BJ (cell line): ENCODE results near the gene RALGAPA2. TPM values are rescaled to one million over a fixed set of nuclear protein-coding genes. Genes with fewer than 3 reads are reported as not detected.

Experiments
- CTCF ChIA-PET: fragments of 350-600 bp; formaldehyde crosslinking; extraction: SDS; loops from one replicate; lab custom pipeline; 2021; ENCODE audit warnings: antibody characterized with exemption, inconsistent platforms; lab: Yijun Ruan, JAX
- POLR2A ChIA-PET: fragments of 300-600 bp; sonication (Branson Sonifier 250); formaldehyde crosslinking; extraction: SDS; loops from one replicate; lab custom pipeline; 2021; ENCODE audit warnings: antibody characterized with exemption; lab: Charles Lee
- DNase-seq: peaks from one replicate; pipeline ENCODE4 v3.0.0-alpha.2; 2011; ENCODE audit warnings: low read depth
- H3K27me3 ChIP-seq: 2 replicates; pipeline ENCODE4 v1.6.0; 2011; ENCODE audit warnings: low read length; ENCODE audit not compliant: control insufficient read depth, insufficient read depth
- H3K36me3 ChIP-seq: 2 replicates; pipeline ENCODE4 v1.5.1; 2011; ENCODE audit warnings: low read length; ENCODE audit not compliant: control insufficient read depth, insufficient read depth
- H3K4me3 ChIP-seq: 2 replicates; pipeline ENCODE4 v1.5.1; 2011; ENCODE audit warnings: low read depth, mild to moderate bottlenecking, control low read depth, low read length
- polyA plus RNA-seq: library from polyadenylated mRNA; depleted of rRNA; stranded (reverse); fragments of >200 nt; gene quantifications from 2 replicates; pipeline ENCODE4 v1.2.3, GENCODE V29; 2011
- TF ChIP-seq, protein P1 (sequence below): IDR thresholded peaks from 2 replicates; pipeline ENCODE4 v1.5.1; 2011; ENCODE audit warnings: low read depth, mild to moderate bottlenecking, control low read depth, inconsistent platforms, low read length, moderate library complexity; ENCODE audit not compliant: insufficient read depth

The RALGAPA2 gene
- polyA plus RNA-seq, 1 experiment, result 1.4 TPM

DNA sequence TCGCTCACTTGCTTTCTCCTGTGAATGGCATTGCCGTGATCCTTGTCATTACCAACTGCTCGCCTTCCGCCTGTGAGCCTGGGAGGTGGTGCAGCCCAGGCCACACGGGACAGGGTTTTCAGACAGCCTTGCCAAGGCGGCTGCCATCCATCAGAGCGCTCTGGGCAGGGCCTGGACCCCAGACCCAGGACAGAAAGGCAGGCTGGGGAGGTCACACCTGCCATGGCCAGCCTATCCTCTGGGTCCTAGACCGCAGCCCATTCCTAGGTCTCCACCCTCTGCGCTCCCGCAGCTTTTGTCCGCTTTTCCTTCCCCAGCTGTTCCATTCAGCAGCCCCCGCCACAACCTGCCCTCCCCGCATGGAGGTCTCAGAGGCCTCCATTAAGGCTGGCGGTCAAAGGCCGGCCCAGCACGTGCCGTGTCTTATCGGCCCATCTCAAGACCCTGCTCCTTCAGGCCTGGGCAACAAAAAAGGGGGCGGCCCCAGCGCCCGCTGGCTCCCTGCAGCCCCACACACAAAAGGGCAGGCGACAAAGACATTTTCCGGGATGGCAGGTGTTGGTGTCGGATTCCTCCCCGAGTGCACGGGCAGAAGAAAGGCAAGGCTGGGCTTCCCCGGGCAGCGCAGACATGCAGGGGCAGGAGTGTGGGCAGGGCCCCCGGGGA lies 316.4 kb downstream of the RALGAPA2 start:
- ChIA-PET POLR2A (no interaction called here), CTCF (interaction anchor here (1.5 kb wide), 1 partner anchor 11 kb away, joined by 4 read pairs; no protein-coding TSS in a partner anchor)
- TF ChIP-seq, protein P1, sequence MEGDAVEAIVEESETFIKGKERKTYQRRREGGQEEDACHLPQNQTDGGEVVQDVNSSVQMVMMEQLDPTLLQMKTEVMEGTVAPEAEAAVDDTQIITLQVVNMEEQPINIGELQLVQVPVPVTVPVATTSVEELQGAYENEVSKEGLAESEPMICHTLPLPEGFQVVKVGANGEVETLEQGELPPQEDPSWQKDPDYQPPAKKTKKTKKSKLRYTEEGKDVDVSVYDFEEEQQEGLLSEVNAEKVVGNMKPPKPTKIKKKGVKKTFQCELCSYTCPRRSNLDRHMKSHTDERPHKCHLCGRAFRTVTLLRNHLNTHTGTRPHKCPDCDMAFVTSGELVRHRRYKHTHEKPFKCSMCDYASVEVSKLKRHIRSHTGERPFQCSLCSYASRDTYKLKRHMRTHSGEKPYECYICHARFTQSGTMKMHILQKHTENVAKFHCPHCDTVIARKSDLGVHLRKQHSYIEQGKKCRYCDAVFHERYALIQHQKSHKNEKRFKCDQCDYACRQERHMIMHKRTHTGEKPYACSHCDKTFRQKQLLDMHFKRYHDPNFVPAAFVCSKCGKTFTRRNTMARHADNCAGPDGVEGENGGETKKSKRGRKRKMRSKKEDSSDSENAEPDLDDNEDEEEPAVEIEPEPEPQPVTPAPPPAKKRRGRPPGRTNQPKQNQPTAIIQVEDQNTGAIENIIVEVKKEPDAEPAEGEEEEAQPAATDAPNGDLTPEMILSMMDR, result no peak
- no peak for DNase-seq
- Histone ChIP-seq H3K27me3 (no peaks in the 10 kb centered on the region), H3K36me3 (no peaks in the 10 kb centered on the region), H3K4me3 (no peak overlapping the region)

DNA sequence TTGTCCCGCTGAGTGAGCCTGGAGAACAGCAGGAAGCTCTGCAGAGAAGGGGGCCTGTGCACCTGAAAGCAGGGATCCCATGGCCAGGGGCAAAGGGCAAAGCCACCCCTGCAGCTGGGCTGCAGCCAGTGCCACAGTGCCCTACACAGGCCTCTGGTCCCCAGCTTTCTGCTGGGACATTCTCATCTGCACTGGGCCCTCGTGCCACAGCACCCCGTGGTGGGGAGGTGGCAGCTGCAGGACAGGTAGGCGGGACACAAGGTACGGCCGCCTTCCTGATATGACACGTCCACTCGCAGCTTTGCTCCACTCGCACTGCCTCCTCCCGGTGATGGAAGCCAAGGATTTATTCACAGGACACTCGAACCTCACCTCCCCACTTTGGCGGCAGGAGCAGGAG lies 317.4 kb downstream of the RALGAPA2 start:
- CTCF ChIA-PET, result no interaction called here
- DNase-seq, result no peak
- Histone ChIP-seq H3K27me3 (no peaks in the 10 kb centered on the region), H3K4me3 (no peak overlapping the region), H3K36me3 (no peaks in the 10 kb centered on the region)
- POLR2A ChIA-PET, result no interaction called here
- TF ChIP-seq, protein P1, result no peak

DNA sequence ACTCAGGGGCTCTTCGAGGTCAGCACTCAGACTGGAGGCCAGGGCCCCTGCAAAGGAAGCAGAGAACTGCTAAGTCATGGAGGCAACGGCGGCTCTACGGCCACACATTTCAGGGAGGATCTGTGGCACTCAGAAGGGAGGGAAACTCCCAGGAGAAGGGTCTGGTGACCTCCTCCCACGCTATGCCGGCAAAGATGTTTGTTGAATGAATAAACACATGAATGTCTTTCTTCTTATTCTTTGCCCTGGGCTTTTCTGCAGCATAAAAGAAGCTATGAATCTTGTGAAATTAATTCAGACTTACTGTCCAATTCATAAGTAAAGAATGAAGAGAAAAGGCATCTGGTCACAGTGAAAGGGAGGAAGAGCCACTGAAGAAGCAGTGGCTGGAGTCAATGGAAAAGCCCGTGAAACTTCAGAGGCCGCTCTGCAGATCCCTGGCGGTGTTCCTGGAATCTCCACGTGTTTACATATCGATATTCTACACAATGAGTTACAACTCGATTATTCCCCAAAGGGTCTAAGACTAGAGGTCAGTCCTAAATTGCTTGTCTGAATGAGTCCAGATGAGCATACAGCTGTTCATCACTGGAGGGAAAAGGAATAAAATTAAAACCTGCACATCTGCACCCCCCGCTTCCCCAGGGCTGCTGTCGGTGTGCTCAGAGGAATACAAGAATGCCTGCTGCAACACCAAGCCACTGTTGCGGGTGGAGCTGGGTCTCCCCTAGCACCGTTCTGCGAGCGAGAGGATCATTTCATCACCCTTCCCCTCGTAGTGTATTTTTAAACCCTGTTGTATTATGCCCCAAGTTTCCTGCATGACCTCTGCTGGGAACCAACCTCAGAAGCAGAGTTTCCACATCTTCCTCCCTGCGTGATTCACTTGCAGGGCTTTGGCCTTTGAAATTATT lies 319.0 kb downstream of the RALGAPA2 start:
- Histone ChIP-seq H3K27me3 (no peaks in the 10 kb centered on the region), H3K4me3 (no peak overlapping the region), H3K36me3 (no peaks in the 10 kb centered on the region)
- CTCF ChIA-PET, result interaction anchor here (1.4 kb wide), 1 partner anchor 14 kb away, joined by 6 read pairs; no protein-coding TSS in a partner anchor
- DNase-seq, result peak; percentile 42
- POLR2A ChIA-PET, result interaction anchor here (0.6 kb wide), 1 partner anchor 307 kb away, joined by 3 read pairs; no protein-coding TSS in a partner anchor
- TF ChIP-seq, protein P1, result no peak

DNA sequence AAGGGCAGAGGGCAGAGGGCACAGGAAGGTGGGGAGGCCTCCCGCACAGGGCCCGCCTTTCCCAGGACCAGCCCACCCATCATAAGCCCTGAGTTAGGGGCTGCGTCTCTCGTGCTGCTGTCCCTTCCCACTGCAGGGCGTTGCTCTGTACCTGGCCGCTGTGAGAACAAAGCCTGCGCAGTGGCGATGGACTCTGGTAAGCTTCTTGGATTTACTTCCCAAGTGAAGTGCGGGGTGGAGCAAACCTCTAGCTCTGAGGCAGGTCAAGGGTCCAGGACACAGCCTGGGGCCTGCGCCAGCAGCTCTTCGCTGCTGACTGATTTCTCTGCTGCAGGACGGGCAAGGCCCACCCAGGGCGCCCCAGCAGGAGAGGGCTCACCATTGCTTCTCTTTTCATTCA lies 320.7 kb downstream of the RALGAPA2 start:
- Histone ChIP-seq H3K36me3 (no peaks in the 10 kb centered on the region), H3K4me3 (no peak overlapping the region), H3K27me3 (no peaks in the 10 kb centered on the region)
- POLR2A ChIA-PET, result no interaction called here
- TF ChIP-seq, protein P1, result no peak
- CTCF ChIA-PET, result no interaction called here
- DNase-seq, result no peak

DNA sequence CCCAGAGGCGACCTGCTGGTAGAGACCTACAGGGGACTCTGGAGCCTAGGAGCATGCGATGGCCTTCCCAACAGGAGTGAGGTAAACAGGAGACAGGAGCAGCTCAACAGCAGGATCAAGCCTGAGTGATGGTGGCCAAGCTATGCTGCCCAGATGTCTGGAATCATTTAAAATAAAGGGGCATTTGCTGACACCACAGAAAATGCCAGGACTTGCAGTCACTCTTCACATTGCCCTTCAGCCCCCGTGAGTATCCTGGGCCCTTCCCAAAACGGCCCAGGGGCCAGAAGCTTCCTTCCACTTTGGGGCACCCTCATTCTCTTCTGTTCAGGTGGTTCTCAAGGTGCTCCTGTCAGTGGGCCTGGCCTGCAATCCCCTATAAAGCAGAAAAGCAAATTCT lies 321.3 kb downstream of the RALGAPA2 start:
- DNase-seq, result no peak
- ChIA-PET CTCF (interaction anchor here (1.0 kb wide), 1 partner anchor 18 kb away, joined by 3 read pairs; no protein-coding TSS in a partner anchor), POLR2A (no interaction called here)
- Histone ChIP-seq H3K4me3 (no peak overlapping the region), H3K27me3 (no peaks in the 10 kb centered on the region), H3K36me3 (no peaks in the 10 kb centered on the region)
- TF ChIP-seq, protein P1, result no peak
